ENCODE measurements around the gene TMEM179B. TPM values are rescaled to one million over a fixed set of nuclear protein-coding genes. Genes with fewer than 3 reads are reported as not detected.

TMEM179B gene, protein sequence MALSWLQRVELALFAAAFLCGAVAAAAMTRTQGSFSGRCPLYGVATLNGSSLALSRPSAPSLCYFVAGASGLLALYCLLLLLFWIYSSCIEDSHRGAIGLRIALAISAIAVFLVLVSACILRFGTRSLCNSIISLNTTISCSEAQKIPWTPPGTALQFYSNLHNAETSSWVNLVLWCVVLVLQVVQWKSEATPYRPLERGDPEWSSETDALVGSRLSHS
- total RNA-seq, result 15.9 and 23.5 TPM in 2 replicates

GRCh38 chr11:62787005-62787759 is at the start of gene TMEM179B:
Gene TMEM179B (plus strand): TSS chr11:62787402. CDS start chr11:62787432, 30 bp downstream.

GRCh38 chr11:62753736-62754603 is 33.2 kb upstream of the TMEM179B start, which contains the start of gene ZBTB3:
Gene ZBTB3 (minus strand): TSS chr11:62754160. CDS start chr11:62753664, 496 bp downstream.

DNA sequence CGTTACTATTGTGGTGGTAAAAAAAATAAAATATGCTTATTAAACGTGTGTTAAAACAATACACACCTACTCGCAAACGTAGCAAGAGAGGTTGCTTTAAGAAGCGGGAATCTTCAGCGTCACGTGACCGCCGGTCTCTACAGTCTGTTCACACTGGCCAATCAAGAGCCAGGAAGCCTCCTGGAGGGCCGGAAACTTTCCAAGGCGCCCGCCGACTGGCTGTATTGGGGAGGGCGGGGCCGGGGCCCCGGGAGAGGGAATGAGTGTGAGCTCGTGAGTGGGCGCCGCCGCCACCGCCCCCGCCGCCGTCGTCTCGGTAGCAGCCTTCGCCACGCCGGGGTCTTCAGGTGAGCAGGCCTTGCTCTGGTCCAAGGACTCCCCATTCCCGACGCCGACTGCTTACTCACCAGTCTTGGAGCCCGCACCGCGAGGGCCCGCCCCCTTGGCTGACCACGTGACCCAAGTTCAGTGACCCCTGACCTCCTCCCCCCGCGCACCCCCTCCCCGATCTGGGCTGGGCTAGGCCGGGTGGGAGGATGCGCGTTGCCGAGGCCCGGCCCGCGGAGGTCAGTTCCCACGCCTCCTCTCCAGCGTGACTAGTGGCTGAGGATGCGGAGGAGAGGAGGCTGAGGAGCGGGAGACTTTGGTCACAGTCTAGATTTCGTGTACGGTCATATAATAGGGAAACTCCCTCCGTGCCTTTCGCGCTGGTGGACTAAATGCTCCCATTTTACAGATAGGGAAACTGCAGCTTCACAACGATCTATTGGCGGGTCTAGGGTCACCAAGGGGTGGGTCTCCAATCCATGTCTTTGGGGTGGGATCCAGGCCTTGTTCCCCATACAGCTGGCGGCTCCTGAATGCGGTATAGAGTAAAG is 15.8 kb upstream of the TMEM179B start, which contains the start of gene TAF6L:
Gene TAF6L, plus strand, starts transcription at position 253 of the 878 bp plus-strand sequence. CDS start 4,388 bp downstream, outside the sequence.

DNA sequence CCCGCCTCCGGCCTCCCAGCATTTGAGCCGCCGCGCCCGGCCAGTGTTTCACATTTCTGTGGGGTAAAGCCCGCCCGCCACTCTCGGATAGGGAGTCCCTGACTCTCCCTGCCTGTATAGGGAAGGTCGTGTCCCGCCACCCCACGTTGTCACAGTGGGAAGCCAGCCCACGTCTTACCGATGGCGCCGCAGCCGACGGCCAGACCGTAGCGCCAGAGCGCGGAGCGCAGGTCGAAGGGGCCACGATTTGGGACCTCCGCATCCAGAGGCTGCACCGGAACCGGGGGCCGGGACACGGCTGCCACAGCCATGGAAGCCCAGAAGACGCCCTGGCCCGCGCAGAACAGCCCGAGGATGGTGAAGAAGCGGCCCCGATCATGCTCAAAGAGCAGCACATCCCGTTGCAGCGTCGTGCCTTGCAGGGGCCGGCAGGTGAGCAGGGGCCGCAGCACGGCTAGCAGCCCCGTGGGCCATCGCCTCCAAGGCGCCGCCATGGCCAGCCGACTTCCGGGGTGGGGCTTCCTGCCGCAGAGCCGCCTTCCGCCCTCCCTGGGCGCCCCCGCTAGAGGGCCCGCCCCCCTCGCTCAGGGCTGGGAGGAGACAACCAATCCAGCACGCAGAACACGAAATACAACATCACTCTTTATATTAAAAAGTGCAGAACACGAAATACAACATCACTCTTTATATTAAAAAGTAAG is 4.4 kb downstream of the TMEM179B start, which contains the start of gene TMEM223:
Gene TMEM223, minus strand, starts transcription at position 506 of the 701 bp plus-strand sequence. Its CDS starts 12 bp downstream, at position 494.

GRCh38 chr11:62805076-62805892 is 18.1 kb downstream of the TMEM179B start, which contains the start of gene NXF1:
Gene NXF1 (minus strand): TSS chr11:62805440. CDS start chr11:62805356, 84 bp downstream.

GRCh38 chr11:62831520-62832335 is 44.5 kb downstream of the TMEM179B start, which contains the start of gene STX5:
Gene STX5 (minus strand): TSS chr11:62832051. CDS start chr11:62831243, 808 bp downstream.

DNA sequence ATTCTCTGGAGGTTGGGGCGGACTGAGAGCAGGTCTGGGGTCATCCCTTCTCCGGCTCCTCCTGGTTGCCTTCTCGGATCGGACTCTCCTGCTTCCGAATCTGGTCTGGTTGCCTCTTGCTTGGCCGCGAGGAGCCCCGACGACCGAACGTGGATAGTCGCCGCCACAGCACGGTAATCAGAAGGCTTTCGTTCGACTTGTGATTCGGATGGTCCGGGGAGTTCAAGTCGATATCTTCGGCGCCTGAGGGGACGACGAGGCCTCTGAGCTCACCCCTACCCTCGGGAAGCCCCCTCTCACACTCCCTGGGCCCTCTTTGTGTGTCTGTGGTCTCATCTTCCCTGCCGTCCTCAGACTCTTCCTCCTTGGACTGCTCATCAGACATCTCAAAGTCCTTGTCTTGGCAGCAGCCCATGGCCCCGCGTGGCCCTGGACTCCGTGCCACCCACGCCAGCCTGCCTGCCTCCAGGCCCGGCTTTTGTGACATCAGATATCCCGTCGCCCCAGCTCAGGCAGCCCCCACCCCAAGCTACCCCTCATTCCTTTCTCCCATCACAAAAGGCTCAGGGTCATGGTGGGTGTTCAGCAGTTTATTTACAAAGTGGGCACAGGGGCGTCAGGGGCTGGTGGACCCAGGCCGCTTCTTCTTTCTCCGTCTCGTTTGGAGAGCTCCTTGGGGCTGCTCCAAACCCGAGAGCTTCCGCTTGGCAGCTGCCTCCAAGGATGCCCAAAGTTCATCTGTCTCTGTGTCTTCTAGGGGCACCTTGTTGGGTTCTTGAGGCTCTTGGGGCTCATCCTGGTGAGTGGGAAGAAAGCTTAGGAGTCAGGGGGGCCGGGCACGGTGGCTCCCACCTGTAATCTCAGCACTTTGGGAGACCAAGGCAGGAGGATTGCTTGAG is 45.4 kb downstream of the TMEM179B start, which contains the start of gene TEX54:
Gene TEX54, minus strand, starts transcription at position 506 of the 899 bp plus-strand sequence.

GRCh38 chr11:62839050-62839945 is 52.1 kb downstream of the TMEM179B start, which contains the start of gene WDR74:
Gene WDR74 (minus strand): TSS chr11:62839590. CDS start chr11:62839570, 20 bp downstream.

Other genes starting within 250 kb of the TMEM179B start
- 414 and 532 TPM in 2 replicates for gene AHNAK, start 240.6 kb upstream of the TMEM179B start, total RNA-seq
- gene EEF1G, start 213.5 kb upstream of the TMEM179B start, total RNA-seq, result 1,547 and 1,726 TPM in 2 replicates
- 8.8 and 9.6 TPM in 2 replicates for gene TUT1, start 195.9 kb upstream of the TMEM179B start, total RNA-seq
- gene MTA2, start 185.5 kb upstream of the TMEM179B start, total RNA-seq, result 158 and 226 TPM in 2 replicates
- gene EML3, start 174.6 kb upstream of the TMEM179B start, total RNA-seq, result 24.2 and 30.8 TPM in 2 replicates
- 7.3 and 8.5 TPM in 2 replicates for gene ROM1, start 174.1 kb upstream of the TMEM179B start, total RNA-seq
- gene B3GAT3, start 165.4 kb upstream of the TMEM179B start, total RNA-seq, result 12.6 and 20.0 TPM in 2 replicates
- 190 and 269 TPM in 2 replicates for gene GANAB, start 140.8 kb upstream of the TMEM179B start, total RNA-seq
- 21.1 and 21.5 TPM in 2 replicates for gene INTS5, start 134.1 kb upstream of the TMEM179B start, total RNA-seq
- gene C11orf98, start 122.2 kb upstream of the TMEM179B start, total RNA-seq, result 46.1 and 53.0 TPM in 2 replicates
- 7.4 and 12.7 TPM in 2 replicates for gene CSKMT, start 122.1 kb upstream of the TMEM179B start, total RNA-seq
- gene UQCC3, start 115.7 kb upstream of the TMEM179B start, total RNA-seq, result 12.2 and 12.8 TPM in 2 replicates
- gene LBHD1, start 115.1 kb upstream of the TMEM179B start, total RNA-seq, result 1.9 and 2.6 TPM in 2 replicates
- 163 and 210 TPM in 2 replicates for gene UBXN1, start 108.3 kb upstream of the TMEM179B start, total RNA-seq
- gene LRRN4CL, start 97.9 kb upstream of the TMEM179B start, total RNA-seq, result 0.09 TPM in 2 replicates
- gene BSCL2, start 80.0 kb upstream of the TMEM179B start, total RNA-seq, result 20.1 and 25.6 TPM in 2 replicates
- gene GNG3, start 79.7 kb upstream of the TMEM179B start, total RNA-seq, result not detected in 2 replicates
- gene HNRNPUL2, start 59.9 kb upstream of the TMEM179B start, total RNA-seq, result 9.8 and 13.6 TPM in 2 replicates
- 32.8 and 33.1 TPM in 2 replicates for gene TTC9C, start 58.9 kb upstream of the TMEM179B start, total RNA-seq
- 6.9 and 8.4 TPM in 2 replicates for gene ZBTB3, start 33.2 kb upstream of the TMEM179B start, total RNA-seq
- 51.1 and 71.4 TPM in 2 replicates for gene POLR2G, start 25.8 kb upstream of the TMEM179B start, total RNA-seq
- 18.4 and 20.5 TPM in 2 replicates for gene TAF6L, start 16.0 kb upstream of the TMEM179B start, total RNA-seq
- 9.0 and 16.0 TPM in 2 replicates for gene TMEM223, start 4.6 kb downstream of the TMEM179B start, total RNA-seq
- gene NXF1, start 18.0 kb downstream of the TMEM179B start, total RNA-seq, result 16.0 and 21.6 TPM in 2 replicates
- gene STX5, start 44.6 kb downstream of the TMEM179B start, total RNA-seq, result 36.4 and 40.9 TPM in 2 replicates
- gene TEX54, start 45.4 kb downstream of the TMEM179B start, total RNA-seq, result not detected in 2 replicates
- gene WDR74, start 52.2 kb downstream of the TMEM179B start, total RNA-seq, result 66.5 and 70.3 TPM in 2 replicates
- gene SLC3A2, start 93.5 kb downstream of the TMEM179B start, total RNA-seq, result 121 and 172 TPM in 2 replicates
- gene CHRM1, start 134.0 kb downstream of the TMEM179B start, total RNA-seq, result not detected in 2 replicates
- not detected in 2 replicates for gene SLC22A6, start 197.6 kb downstream of the TMEM179B start, total RNA-seq
- not detected in 2 replicates for gene SLC22A8, start 228.4 kb downstream of the TMEM179B start, total RNA-seq

Data from endothelial cell of coronary artery (primary cell).